HG02610 (cell line): ENCODE results near the gene CTBP2.

Experiments used
- ATAC-seq: cut with Tn5 transposase; IDR thresholded peaks from one replicate; pipeline ENCODE4 v1.9.1; 2021; ENCODE audit warnings: mild to moderate bottlenecking, moderate library complexity; ENCODE audit not compliant: unreplicated experiment

Gene CTBP2

DNA sequence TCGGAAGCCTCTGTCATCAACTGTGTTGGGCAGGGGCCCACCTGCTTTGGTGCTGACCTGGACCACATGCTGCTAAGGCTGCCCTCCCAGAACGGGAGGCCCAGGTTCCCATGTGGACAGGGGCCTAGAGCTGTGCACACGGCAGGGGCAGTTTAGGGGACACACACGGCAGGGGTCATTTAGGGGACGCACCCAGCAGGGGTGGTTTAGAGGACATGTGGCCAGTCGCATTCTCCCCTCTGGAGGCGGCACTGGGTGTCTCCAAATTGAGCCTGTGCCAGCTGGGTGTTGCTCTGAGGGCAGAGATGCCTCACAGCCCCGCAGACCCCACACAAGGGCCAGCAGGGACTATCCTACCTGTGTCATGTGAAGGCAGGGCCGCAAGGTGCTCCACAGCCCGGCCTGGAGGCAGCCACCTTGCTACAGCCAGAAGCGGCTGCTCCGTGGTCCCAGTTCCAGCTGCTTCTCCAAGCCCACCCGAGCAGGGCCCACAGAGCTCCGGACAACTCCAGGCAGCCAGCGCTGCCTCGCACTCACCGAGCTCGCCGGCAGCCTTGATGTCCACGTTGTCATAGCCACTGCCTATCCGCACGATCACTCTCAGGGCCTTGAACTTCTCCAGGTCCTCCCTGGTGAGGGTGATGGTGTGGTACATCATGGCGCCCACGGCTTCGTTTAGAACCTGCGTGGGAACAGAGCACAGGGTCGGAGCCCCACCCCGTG is 157.8 kb downstream of the CTBP2 start:
- ATAC-seq = no peak

GRCh38 chr10:125002047-125002422 is 158.3 kb downstream of the CTBP2 start:
- no peak for ATAC-seq

DNA sequence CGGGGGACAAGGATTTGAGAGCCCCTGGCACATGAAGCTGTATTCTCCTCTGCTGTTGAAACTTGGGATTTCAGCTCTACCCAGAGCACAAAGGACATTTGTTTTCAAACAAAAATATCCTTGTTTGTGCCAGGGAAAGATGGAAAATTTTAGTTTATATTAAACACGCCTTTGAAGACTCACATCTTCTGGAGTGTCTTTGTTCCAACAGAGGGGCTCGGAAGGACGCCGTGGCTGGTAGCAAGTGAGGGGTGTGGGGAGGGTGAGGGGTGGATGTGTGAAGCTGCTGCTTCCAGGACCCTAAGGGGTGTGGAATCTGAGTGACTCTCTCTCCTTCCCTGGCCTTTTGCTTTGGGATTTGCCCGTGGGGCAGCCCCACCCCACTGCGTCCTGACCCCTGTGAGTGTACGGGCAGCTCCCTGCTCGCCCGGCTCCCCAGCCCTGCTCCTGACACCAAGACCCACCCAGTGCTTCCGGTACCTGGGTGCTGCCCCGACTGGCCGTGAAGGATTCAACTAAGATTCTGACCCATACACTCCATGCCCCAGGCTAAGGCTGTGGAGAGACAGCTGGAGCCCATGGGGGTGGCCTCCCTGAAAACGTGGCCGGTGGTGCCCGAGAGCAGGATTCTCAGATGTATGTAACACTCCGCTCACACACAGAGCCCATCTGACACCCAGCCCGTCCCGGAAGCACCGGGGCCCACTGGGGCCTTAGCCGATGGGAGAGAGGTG is 158.9 kb downstream of the CTBP2 start:
- no peak for ATAC-seq

DNA sequence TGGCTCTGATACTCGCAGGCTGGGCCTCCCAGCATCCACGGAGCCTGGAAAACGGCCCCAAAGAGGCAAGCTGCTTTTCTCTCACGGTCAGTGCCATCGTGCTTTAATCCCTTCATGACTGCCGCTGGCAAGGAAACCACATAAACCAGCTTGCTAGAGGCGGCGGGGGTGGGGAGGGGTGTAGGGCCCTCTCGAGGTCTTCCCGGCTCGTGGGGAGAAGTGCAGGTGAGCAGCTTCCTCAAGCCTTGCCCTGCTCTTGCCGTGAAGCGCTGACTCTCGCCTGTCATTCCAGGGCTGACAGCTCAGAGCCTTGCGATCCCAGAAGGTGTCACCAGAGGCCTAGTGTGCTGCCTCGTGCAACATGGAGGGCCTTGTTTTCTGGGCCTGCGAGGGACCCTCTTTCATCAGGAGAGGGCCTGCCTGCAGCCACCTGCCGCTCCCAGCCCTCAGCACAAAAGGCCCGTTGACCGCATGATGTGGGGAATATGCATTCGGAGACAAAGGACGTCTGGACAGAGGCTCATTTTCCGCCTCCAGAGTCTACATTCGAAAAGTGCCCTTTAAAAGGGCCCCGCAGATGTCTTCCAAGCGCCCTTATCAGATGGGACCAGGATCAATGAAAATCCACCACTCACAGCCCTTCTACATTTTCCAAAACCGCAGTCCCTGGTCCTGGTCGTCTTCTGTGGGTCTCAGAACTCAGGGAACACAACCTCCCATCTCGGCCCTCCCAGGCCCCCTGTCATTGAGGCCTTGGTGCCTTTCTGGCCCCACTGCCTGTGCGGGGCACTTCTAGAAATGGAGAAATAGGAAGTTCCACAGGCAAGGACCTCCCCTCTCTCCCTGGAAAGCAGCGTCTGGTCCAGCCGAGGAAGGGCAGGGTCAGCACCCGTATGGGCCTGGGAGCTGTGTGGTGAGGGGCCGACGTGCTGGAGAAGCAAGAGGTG is 159.7 kb downstream of the CTBP2 start:
- ATAC-seq = no peak

- no peak for ATAC-seq
Observed at GRCh38 chr10:124999433-125000365, 160.7 kb downstream of the CTBP2 start.

DNA sequence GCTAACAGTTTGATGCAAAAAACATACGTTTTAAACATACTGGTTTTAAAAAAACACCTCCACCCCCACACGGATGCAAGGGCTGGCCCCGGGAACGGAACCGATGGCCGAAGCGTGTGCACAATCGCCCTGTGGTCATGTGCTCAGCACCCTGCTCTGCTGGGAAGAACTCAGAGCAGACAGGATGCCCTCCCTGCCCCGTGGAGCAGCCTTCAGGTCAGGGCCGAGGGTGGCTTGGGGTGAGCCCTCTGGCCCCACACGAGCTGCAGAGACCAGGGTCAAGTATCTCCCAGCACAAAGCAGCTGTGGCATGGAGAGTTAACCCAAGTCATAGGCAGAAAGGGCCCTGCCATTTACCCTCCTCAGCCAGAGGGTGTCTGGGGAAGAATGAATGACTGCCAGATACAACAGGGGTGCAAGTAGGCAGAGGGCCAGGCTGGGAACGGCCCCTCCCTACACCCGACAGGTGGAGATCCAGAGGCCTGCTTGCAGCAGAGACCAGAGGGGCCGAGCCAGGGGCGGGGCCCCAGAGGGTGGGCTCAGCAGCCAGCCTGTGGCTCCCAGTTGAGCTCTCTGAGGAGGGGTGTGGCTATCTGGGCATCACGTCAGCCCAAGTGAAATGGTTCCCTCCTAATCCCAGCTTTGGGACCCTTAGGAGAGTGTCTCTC is 161.6 kb downstream of the CTBP2 start:
- no peak for ATAC-seq

DNA sequence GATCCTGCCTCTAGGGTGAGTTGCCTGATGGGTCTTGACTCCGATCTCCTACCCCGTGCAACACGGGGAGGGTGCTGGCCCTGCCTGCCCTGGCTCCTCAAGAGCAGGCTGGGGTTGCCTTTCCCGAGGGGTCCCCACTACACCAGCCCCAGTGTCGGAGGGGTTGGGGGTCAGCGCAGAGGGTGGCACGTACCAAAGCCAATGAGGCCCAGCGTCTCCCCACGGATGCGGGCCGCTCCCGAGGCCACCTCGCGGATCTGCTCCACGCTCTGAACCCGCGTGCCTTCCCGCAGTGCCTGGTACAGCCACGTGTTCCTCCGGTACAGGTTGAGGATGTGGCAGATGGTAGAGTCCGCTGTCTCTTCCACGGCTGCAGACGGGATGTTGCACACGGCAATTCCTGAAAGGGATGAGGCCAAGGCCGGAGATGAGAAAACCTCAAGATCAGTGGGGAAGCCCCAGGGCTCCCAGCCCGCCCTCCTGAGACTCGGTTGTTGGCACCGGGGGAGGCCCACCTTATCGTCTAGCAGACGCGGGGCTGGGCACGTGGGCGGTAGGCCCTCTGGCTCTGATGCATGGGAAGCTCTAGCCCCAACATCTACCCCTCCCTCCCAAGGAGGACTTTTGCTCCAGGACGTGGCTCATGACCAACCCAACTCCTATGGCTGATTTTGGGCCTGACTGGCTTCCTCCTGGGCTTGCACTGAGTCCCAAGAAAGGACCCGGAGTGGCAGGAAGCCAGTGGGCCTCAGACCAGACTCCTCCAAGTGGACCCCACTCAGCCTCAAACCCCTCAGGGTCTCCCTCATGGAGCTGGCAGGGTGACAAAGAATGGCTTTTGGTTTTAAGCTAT is 162.4 kb downstream of the CTBP2 start:
- ATAC-seq = no peak

DNA sequence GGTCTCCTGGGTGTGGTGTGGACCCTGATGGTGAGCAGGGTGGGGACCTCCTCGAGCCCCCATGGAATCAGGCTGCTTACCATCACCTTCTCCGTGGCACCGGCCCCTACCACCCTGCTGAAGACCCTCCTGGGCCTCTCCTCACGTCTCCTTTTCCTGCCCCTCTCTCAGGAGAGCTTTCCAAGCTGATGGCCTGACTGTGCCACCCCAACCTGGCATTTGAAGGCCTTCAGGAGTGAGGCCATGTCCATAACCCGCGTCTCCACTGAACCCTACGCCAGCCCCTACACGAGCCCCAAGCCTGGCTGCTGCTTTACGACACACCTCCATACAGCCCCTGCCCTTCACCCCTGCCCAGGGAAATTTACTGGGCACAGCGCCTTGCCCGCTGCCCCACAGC is 163.1 kb downstream of the CTBP2 start:
- no peak for ATAC-seq

DNA sequence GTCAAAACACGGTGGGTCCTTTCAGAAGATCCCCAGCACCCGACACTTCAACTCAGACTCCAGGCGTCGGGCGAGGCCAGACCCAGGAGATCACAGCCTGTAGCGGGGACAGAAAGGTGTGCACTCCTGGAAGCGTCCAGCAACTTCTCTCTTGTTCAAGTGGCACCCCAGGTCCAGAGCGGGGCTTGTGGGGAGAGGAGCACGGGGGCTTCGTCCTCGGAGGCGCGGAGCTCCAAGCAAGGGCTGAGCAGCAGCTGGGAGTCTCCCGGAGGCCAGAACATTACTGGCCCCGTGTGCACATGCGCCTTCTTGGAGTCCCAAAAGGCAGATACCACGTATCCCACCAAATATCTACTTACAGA is 163.5 kb downstream of the CTBP2 start:
- no peak for ATAC-seq

DNA sequence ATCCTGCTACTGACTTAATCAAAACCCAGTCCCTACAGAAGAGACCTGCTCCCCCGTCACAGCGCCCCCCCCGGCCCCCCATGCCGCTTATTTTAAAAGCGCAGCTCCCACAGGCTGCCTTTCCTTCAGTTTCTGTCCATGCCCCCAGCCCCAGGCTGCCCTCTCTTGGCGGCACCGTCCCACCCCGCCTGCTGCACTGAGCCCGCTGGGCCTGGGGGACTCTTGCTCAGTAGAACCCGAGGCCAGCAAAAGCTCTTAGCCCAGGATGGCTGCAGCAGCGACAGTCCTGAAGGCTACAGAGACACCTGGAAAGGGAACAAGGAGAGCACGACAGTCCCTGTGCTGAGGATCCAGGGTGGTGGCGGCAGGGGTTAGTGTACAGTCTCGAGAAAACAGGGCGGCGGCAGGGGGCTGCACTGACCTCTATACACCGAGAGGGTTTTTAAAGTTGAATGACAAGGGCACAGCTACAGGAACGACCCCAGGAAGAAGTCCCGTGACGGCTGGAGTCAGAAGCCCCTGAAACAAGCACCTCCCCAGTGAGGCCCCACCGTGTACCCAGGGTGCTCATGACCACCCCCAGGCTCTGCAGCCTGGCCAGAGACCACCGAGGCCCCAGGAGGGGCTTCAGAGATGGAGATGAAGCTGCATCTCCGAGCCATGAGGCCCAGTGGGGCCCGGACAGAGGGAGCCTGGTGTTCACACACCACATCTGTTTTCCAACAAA is 164.1 kb downstream of the CTBP2 start:
- no peak for ATAC-seq

DNA sequence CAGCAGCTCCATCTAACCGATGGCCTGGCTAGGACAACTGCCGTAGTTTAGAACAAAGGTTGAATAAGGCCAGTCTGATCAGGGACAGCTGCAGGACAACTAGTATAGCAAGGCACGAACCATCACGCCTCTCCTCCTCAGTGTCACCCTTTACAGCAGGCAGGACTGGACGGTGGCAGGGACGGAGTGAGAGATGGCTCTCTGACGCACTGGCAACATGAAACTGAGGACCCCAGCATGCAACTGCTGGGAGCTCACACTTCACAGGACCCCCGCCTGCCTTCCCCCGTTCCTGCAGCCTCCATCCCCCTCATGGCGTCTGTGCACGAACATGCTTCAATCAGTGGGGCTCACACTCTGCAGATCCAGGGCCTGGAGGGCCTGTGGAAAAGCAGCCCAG is 164.8 kb downstream of the CTBP2 start:
- ATAC-seq = no peak

DNA sequence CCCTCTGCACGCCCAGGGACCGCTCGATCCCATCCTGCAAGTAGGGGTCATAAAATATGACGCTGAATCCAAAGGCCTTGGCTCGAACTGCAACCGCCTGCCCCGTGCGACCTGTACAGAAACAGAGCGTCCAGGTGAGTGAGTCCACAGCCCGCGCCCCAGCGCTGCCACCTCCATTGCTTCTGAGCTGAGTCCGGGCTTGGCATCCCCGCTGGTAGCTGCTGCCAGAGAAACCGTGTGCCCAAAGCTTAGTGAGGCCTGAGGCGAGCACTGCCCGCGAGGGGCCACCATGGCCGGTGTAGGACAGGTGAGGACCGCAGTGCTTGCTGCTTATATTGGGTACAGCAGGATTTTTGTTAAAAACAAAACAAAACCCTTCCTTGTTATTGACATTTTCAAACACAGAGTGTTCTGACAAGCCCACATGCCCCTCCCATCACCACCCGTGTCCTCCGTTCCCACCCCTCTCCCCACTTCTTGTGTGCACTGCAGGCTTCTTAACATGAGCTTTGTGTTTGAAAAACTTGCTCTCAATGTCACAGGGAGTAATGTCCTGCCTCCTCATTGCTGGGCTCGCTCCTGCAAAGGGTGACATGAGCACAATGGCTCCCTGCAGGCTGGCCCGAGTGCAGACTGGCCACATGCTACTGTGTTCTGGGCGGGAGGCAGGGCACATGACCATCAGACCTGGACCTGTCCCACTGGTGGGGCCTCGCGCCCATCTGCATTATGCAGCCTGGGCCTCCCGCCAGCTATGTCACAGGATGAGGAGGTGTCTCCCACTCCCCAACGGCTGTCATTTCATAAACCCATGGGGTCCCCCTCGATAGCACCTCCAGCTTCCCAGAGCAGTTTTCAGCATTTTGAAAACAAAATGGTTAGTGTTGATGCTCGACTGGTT is 165.5 kb downstream of the CTBP2 start:
- no peak for ATAC-seq

DNA sequence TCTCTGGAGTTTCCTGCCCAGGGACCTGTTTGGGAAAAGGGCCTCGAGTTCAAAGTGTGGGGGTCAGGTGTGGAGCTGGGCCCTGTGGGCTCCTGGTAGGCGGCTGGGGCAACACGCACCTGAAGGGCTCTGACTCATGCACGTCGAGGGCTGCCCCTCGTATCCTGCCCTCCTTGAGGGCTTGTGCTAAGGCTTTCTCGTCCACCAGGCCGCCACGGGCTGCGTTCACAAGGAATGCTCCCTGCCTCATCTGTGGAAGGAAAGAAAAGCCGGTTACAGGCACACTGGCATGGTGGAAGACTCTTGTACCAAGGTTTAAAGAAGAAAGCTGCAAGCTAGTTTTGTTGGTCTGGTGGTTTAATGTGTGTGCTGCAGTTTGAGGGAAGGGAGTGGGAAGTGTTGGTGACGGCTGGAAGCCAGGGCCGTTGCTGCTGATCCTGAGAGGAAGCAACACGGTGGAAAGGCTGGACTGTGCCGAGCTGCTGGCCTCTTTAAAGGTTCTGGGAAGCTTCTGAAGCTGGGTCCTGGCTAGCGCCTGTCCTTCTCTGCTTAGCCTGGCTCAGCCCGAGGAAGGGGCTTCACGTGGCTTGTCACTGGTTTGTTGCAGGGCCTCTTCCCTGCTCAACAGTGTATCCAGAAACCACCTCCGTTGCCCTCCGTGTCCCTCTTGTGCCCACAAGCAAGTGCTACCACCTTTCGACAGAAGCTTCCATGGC is 166.5 kb downstream of the CTBP2 start:
- ATAC-seq = no peak

DNA sequence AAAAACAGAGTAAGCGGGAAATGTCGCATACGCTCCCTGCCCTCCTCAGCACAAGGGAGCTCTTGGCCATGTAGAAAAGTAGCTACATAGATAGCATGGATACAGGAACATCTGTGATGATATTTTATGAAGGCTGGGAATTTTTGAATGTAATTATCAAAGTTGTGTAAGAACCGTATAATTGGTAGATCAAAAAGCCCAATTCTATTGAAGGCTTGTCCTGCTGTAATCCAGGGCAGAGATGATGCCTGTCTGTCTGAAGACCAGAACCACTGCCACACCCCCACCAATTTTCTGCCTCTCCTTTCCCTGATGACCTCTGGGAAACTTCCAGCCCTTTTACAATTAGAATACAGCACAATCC is 167.0 kb downstream of the CTBP2 start:
- ATAC-seq = no peak

DNA sequence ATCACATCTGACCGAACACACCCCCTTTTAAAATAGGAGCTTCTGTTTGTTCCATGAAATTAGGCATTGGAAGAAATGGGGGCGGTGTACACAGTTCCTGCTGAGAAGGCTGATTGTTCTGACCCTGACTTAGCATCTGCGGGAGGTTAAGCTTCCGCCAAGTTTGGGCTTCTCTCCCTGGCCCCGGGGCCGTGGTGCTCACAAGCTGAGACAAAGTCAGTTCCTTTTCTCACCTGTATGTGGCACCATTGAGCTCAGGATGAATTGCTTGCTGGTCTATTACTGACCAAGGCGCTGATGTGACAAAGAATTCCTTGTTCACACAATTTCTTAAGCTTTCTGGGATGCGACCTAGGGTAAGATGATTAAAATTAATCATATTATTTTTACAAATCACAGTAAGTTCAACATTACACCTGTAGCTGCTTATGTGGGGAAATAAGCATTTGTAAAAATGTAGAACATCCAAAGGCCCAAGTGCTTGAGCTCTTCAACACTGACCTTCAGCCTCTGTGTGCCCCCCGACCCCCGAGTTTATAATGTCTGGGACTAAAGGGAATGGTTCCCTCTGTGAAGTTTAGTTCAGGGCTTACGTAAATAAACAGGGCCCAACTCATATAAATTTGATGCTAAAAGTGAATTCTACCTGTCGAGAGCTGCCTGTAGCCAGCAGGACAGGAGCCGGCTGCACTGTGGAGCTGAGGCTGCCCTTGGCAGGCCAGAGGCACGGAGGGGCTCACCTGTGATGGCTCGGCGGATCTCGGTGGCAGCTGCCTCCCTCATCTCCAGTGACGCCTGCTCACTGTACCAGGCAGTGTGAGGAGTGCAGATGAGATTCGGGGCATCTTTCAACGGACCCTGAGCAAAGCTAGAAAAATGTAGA is 167.7 kb downstream of the CTBP2 start:
- no peak for ATAC-seq

DNA sequence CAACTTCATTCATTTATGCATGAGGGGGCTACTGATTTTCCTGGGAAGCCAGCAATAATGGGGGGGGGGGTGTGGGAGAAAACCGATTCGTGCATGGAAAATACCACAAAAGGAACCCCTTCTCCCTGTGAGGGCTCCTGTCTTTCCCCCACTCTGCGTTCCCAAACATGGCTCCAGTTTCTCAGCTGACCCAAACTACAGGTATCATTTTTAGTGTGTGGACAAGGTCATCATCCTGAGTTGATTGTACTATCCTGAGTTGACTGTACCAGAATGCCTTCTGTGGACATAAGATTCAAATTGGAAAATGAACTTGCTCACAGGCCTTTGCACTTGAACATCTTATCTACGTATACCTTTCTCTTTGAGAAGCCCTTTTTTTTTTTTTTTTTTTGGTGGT is 168.5 kb downstream of the CTBP2 start:
- no peak for ATAC-seq
